SKM-1 (cell line): ENCODE data around the gene TNFRSF4.
"Not testable (repeated sequence)": the region's sequence is repeated elsewhere in the genome, so short reads cannot be mapped to it uniquely, and the experiment has no call there.

Experiments
- DNase-seq: peaks from one replicate; lab custom pipeline; 2025; ENCODE audit not compliant: unreplicated experiment; lab: John Stamatoyannopoulos, UW

The TNFRSF4 gene

GRCh38 chr1:1203561-1204424 is 10.2 kb downstream of the TNFRSF4 start:
- DNase-seq, result no peak

- DNase-seq, result no peak
Measured at GRCh38 chr1:1202831-1203560, 11.0 kb downstream of the TNFRSF4 start.

GRCh38 chr1:1200876-1201810 is 12.8 kb downstream of the TNFRSF4 start:
- DNase-seq, result no peak

GRCh38 chr1:1199961-1200875 is 13.7 kb downstream of the TNFRSF4 start:
- no peak for DNase-seq

- DNase-seq, result no peak
Measured at GRCh38 chr1:1199141-1199960, 14.6 kb downstream of the TNFRSF4 start.

- no peak for DNase-seq
Measured at GRCh38 chr1:1198423-1199140, 15.4 kb downstream of the TNFRSF4 start.

GRCh38 chr1:1197551-1198422 is 16.2 kb downstream of the TNFRSF4 start:
- no peak for DNase-seq

GRCh38 chr1:1197188-1197500 is 16.8 kb downstream of the TNFRSF4 start:
- no peak for DNase-seq

- DNase-seq, result no peak
Measured at GRCh38 chr1:1196431-1197187, 17.3 kb downstream of the TNFRSF4 start.

GRCh38 chr1:1195726-1196125 is 18.2 kb downstream of the TNFRSF4 start:
- DNase-seq, result not testable (repeated sequence)

- no peak for DNase-seq
Measured at GRCh38 chr1:1194723-1195122, 19.2 kb downstream of the TNFRSF4 start.

GRCh38 chr1:1191734-1192133 is 22.2 kb downstream of the TNFRSF4 start:
- no peak for DNase-seq

GRCh38 chr1:1189111-1189510 is 24.8 kb downstream of the TNFRSF4 start:
- no peak for DNase-seq

GRCh38 chr1:1187938-1188337 is 26.0 kb downstream of the TNFRSF4 start:
- no peak for DNase-seq

GRCh38 chr1:1185101-1185765 is 28.7 kb downstream of the TNFRSF4 start:
- no peak for DNase-seq
